Muscle layer of colon (tissue), 2 donors: ENCODE measurements around the gene UCN2.

Experiments
- H3K27ac ChIP-seq: one replicate; pipeline ENCODE4 v1.7.0; 2013; ENCODE audit warnings: low read depth, mild to moderate bottlenecking, low read length, moderate library complexity
- H3K27me3 ChIP-seq, 2 donors: one replicate each; pipeline ENCODE4 v1.7.0; 2013; ENCODE audit warnings: low read length in 2 of 2, mild to moderate bottlenecking in 2 of 2; ENCODE audit not compliant: insufficient read depth in 2 of 2, control insufficient read depth in 1 of 2
- H3K36me3 ChIP-seq: one replicate; pipeline ENCODE4 v1.7.0; 2013; ENCODE audit warnings: mild to moderate bottlenecking, low read length; ENCODE audit not compliant: insufficient read depth
- H3K4me1 ChIP-seq: one replicate; pipeline ENCODE4 v1.7.0; 2013; ENCODE audit warnings: mild to moderate bottlenecking, low read length; ENCODE audit not compliant: insufficient read depth
- H3K4me3 ChIP-seq, 2 donors: one replicate each; pipeline ENCODE4 v1.7.0; 2013; ENCODE audit warnings: low read length in 2 of 2, low read depth in 1 of 2, mild to moderate bottlenecking in 1 of 2, moderate library complexity in 1 of 2
- H3K9ac ChIP-seq: one replicate; pipeline ENCODE4 v1.7.0; 2013; ENCODE audit warnings: low read length
- H3K9me3 ChIP-seq: one replicate; pipeline ENCODE4 v1.7.0; 2013; ENCODE audit warnings: mild to moderate bottlenecking, low read length
- donor health status: abdominal sarcoma.
- donor health status: Adenocarcinoma of cecum.

Gene UCN2, protein sequence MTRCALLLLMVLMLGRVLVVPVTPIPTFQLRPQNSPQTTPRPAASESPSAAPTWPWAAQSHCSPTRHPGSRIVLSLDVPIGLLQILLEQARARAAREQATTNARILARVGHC

DNA sequence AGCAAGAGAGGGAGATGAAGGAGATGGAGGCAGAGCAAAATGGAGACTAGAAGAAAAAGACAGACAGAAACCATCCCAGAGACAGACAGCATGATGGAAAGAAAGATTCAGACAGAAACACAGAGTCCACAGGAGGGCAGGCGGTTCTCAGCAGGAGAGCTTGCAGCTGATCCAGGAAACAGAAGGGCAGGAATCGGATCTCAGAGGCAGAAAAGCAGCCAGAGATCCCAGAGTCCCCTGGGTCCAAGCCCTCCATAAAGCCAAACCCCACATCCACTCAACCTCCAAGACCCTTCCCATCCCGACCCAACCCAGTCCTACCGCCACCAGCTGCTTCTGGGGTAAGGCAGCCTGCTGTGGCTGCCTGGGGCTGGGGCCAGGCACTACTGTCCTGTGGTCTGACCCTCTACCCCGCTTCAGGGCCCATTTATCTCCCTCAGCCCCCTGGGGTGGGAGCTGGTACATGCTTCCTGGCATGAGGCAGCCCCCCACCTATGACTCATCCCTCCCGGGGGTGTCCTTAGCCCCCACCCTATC lies at the start of gene UCN2:
Gene UCN2, minus strand, starts transcription at position 400 of the 537 bp plus-strand sequence. CDS start 657 bp downstream, outside the sequence.
- H3K4me3 ChIP-seq, result no peak within 1 kb of the TSS
- H3K9ac ChIP-seq, result no peak within 1 kb of the TSS
- no peaks in the 10 kb centered on the region for H3K9me3 ChIP-seq
- H3K27me3 ChIP-seq, result no peaks in the 10 kb centered on the region
- peaks cover 23% of the 10 kb centered on the region for H3K4me1 ChIP-seq
- no peak within 1 kb of the TSS for H3K27ac ChIP-seq
- H3K36me3 ChIP-seq, result no peaks in the 10 kb centered on the region

DNA sequence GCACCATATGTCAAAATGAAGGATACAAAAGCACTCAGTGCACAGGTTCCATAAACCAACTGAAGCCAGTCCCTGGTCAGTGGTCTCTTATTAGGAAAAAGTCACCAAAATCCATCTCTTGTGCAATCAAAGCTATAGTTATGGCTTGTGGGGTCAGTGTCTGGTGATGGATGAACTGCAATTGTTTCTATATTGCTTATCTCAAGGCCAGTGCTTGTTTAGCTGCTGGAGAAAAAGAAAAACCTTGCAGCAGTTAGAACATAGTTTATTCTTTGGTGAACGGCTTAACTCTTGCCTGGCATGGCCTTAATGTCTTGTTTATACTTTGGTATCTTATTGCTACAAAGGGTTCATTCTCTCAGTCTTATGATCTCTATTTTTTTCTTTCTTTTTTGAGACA lies 48.7 kb upstream of the UCN2 start:
- no peak overlapping the region for H3K4me3 ChIP-seq
- no peak overlapping the region for H3K9ac ChIP-seq
- H3K9me3 ChIP-seq, result peaks cover under 1% of the 10 kb centered on the region
- H3K4me1 ChIP-seq, result peaks cover 17% of the 10 kb centered on the region
- no peak overlapping the region for H3K27ac ChIP-seq
- H3K36me3 ChIP-seq, result no peaks in the 10 kb centered on the region
- no peaks in the 10 kb centered on the region for H3K27me3 ChIP-seq

DNA sequence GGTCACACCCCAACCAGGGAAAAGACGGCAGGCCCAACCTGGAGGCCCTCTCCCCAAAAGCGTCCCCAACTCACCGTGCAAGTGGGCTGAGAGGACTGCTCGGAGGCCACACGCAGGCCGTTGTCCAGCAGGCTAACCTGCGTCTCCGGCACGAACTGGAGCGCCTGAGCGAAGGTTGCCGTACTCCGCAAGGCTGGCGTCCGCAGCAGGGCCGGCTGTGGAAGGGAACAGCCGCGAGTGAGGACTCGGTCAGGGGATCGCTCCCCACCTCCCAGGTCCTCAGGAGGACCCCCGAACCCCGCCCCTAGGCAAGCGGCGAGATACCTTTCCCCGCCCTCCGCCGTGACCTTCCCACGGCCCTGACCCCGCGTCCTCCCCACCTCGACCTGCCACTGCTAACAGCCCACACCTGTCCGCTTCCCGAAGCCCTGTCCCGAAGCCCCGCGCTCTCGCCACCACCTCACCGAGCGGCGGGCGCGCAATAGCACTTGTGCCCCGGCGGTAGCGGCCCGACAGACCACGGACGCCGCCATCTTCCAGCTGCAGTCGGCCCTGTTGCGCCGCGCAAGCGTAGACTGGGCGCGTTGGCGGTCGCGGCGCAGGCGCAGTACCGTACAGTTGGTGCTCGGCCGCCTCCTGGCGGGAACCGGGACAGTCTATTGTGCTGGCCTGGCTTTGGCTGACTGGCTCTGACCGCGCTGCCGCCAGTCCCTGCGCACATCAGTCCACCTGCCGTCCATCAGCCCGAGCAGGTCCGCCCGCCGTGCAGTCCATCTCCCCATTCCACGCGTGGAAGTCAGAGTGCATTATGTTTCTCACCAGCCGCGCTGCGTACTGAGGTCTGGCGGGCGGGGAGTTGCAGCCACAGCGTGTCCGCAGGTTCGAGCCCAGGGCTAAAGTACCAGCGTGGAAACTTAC lies 45.8 kb upstream of the UCN2 start, which contains the start of gene UQCRC1:
Gene UQCRC1, minus strand, starts transcription at position 559 of the 918 bp plus-strand sequence. Its CDS starts 26 bp downstream, at position 533.
- Histone ChIP-seq H3K4me1 (peaks cover 17% of the 10 kb centered on the region), H3K27me3 (no peaks in the 10 kb centered on the region), H3K9ac (peak within 1 kb of the TSS; percentile 95), H3K27ac (peak within 1 kb of the TSS; percentile 87), H3K9me3 (no peaks in the 10 kb centered on the region), H3K4me3 (peak within 1 kb of the TSS; percentile 95 to 98), H3K36me3 (peaks cover 20% of the 10 kb centered on the region)

DNA sequence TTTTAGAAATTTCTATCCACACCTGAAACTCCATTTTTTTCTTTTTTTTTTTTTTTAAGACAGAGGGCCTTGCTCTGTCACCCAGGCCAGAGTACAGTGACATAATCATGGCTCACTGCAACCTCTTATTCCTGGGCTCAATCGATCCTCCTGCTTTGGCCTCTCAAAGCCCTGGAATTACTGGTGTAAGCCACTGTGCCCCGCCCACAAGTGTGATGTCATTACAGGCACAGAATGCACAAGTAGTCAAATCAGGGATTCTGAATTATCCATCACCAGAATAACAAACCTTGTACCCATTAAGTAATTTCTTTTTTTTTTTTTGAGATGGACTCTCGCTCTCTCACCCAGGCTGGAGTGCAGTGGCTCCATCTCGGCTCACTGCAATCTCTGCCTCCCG lies 43.9 kb upstream of the UCN2 start:
- Histone ChIP-seq H3K4me3 (no peak overlapping the region), H3K27me3 (no peaks in the 10 kb centered on the region), H3K4me1 (peaks cover 17% of the 10 kb centered on the region), H3K36me3 (peaks cover 39% of the 10 kb centered on the region), H3K9me3 (no peaks in the 10 kb centered on the region), H3K9ac (no peak overlapping the region), H3K27ac (no peak overlapping the region)

DNA sequence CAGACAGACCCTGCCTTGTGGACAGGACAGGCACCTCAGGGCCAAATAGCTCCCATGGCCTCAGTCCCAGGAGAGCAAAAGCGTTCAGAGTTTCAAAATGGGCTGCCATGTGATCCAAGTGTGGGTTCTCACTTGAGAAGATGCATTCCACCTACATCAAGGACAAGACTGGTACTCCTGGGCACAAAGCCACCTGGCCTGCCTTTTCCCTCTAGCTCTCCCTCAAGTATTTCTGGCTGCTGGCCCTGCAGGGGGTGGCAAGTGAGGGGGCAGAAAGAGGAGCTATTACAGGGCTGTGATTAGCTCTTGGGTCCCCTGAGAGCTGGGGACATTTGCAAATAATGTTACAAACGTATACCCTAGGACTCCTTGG lies 38.0 kb upstream of the UCN2 start:
- Histone ChIP-seq H3K27ac (no peak overlapping the region), H3K9ac (no peak overlapping the region), H3K9me3 (no peaks in the 10 kb centered on the region), H3K4me1 (peaks cover 9% of the 10 kb centered on the region), H3K4me3 (no peak overlapping the region), H3K27me3 (no peaks in the 10 kb centered on the region), H3K36me3 (peaks cover 81% of the 10 kb centered on the region)

DNA sequence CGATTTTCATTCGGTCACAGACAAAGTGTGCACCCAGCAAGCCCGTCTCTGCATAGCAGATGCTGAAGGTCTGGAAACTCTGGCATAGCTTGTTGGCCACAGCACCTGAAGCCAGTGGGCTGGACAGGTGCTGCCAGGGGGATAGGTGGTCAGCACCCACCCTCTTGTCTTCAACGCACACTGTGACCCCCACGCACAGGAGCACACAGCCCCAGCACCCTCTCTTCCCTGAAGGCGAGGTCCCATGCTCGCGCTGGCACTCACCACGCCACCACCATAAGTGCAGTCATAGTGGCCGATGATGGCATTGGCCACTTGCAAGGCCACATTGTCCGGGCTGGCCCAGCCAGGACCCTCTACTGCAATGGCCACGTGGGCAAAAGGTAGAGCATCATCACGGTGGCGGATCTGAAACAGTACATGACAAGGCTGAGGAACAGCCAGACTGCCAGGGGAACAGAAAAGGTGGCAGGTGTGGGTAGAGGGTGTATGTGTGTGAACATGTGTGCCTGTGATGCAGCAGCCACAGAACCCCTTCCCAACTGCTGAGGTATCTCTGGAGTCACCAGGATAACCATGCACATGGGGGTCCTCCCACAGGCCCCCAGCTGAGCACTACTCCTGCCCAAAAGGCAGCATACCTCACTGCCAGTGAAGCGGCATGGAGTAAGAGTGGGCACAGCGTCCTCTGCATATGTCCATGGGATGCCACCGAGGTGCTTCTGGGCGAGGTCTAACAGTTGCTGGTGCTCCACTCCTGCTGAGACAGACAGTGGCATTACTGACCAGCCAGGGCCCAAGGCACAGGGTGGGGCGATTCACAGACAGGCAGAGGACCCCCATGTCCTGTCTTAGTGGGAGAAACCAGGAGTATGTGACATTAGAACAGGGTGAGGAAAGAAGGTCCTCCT lies 37.4 kb upstream of the UCN2 start:
- no peak overlapping the region for H3K9ac ChIP-seq
- H3K27ac ChIP-seq, result no peak overlapping the region
- H3K9me3 ChIP-seq, result no peaks in the 10 kb centered on the region
- H3K36me3 ChIP-seq, result peaks cover 77% of the 10 kb centered on the region
- H3K4me3 ChIP-seq, result no peak overlapping the region
- no peaks in the 10 kb centered on the region for H3K27me3 ChIP-seq
- peaks cover 9% of the 10 kb centered on the region for H3K4me1 ChIP-seq

DNA sequence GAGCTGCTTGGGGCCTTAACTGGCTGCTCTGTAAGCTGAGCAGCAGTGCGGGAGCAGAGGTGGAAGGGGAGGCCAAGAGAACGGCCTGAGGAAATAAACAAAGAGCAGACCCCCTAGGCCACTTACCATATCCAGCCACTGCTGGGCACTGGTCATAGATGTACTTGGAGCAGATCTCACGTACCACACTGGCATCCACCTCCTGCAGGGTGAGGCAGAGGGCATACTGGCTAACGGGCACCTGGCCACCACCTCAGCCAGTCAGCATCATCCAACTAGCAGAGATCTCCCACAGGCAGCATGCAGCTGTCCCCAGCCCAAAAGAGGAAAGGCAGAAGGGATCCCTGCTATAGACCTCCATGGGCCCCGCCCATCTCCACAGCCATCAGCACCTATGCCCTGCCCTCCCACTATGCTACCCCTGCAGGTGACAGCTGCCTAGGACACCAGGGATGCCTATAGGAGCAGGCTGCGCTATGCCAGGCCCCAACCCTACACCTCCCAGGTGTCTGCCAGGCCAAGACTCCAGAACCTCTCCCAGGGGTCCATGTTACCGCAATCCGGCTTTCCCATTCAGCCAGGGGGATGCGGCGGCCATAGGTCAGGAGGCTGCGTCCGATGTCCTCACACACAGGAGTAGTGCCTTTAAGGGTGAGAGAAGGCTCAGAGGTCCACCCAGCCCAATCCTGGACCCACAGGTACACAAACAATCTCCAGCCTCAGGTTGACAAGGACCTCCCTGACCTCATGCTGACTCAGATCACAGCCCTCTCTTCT lies 36.1 kb upstream of the UCN2 start:
- H3K4me3 ChIP-seq, result no peak overlapping the region
- H3K36me3 ChIP-seq, result peaks cover 64% of the 10 kb centered on the region
- H3K4me1 ChIP-seq, result peaks cover 9% of the 10 kb centered on the region
- H3K27ac ChIP-seq, result peak overlapping the region; percentile 5
- H3K27me3 ChIP-seq, result no peaks in the 10 kb centered on the region
- H3K9ac ChIP-seq, result no peak overlapping the region
- no peaks in the 10 kb centered on the region for H3K9me3 ChIP-seq

DNA sequence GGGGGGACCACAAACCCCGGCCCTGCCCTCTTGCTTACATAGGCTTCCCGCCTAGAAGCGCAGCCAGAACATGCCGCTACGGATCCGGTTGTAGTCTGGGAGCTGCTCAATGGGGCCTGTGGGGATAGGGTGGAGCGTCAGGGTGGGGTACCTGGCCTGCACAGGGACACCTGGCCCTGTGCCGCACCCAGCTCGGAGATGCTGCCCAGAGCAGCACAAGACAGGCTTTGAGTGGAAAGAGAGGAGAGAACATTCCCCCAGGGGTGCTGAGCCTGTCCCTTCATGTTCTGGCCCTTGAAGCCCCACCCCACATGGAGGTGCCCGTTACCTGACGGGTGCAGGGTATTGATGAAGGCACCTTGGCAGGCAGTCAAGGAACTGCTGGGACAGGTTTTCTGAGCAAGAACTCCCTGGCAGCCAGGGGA lies 35.5 kb upstream of the UCN2 start:
- Histone ChIP-seq H3K27ac (peak overlapping the region; percentile 48), H3K4me3 (no peak overlapping the region), H3K9ac (no peak overlapping the region), H3K27me3 (peaks cover 0 to under 1% of the 10 kb centered on the region in 2 donors), H3K9me3 (no peaks in the 10 kb centered on the region), H3K36me3 (peaks cover 58% of the 10 kb centered on the region), H3K4me1 (peaks cover 16% of the 10 kb centered on the region)

DNA sequence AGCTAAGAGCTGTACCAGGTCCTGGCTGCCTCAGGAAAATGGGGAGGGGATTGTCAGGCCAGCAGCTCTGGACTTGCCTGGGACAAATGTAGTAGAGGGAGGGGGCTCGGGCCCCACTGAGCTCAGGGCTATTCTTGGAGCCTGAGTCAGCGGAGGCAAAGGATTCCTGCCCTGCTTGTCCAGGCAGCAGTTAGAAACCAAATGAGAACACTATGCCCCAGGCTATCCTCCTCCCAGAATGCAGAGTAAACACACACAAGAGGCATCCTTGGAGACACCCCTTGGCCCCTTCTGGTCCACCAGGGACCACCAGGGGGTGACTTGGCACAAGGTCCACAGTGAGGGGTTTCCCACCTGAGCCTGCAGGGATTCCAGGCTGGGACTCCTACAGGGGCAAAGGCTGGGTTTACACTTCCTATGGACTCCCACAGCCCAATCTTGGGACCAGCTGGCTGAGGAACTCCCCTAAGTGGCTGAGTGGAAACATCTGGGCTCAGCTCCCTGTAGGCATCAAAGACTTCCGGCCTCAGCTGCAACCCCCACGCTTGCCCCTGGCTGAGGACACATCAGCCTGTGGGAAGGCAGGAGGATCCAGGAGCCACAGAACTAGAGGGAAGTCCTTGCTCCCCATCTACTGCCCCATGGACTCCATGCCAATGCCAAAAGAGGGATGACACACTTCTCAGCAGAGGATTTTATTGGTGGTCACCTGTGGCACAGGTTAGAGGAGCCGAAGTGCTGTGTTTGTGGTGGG lies 34.9 kb upstream of the UCN2 start:
- peak overlapping the region; percentile 48 for H3K27ac ChIP-seq
- no peak overlapping the region for H3K9ac ChIP-seq
- peaks cover 18% of the 10 kb centered on the region for H3K4me1 ChIP-seq

DNA sequence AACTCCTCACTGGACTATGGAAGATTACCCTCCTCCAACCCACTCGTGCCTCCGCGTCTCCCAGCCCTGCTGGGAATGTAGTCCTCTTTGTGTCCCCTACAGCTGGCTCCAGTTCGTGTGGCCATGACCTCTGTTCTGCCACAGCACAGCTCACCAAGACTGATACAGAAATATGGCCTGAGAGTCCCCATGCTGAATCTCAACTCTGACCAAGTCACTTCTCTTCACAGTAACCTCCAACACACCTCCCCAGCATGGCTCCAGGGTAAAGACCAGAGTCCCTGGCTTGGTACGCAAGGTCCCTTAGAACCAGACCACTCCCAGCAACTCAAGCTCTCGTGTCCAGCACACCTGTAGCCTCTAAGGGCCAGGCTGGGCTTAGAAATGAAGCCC lies 33.8 kb upstream of the UCN2 start:
- Histone ChIP-seq H3K27ac (no peak overlapping the region), H3K9ac (no peak overlapping the region), H3K9me3 (no peaks in the 10 kb centered on the region), H3K4me3 (no peak overlapping the region), H3K4me1 (peaks cover 18% of the 10 kb centered on the region), H3K36me3 (peaks cover 42% of the 10 kb centered on the region), H3K27me3 (peaks cover 0 to 13% of the 10 kb centered on the region in 2 donors)

More for the DNA sequence above, 34.9 kb upstream of the UCN2 start:
- Histone ChIP-seq H3K27me3 (peaks cover 0 to 6% of the 10 kb centered on the region in 2 donors), H3K4me3 (no peak overlapping the region), H3K36me3 (peaks cover 52% of the 10 kb centered on the region), H3K9me3 (no peaks in the 10 kb centered on the region)
